HT1080 (cell line): ENCODE results near the gene ZNF565. TPM values are rescaled to one million over a fixed set of nuclear protein-coding genes. Genes with fewer than 3 reads are reported as not detected.
"Not testable (repeated sequence)": the region's sequence is repeated elsewhere in the genome, so short reads cannot be mapped to it uniquely, and the experiment has no call there.

Experiments
- DNase-seq: peaks from one replicate; pipeline ENCODE4 v3.0.0-alpha.2; 2015; ENCODE audit warnings: low read depth
- small RNA-seq: library from RNA; depleted of rRNA; stranded (forward); fragments of <200 nt; gene quantifications from one replicate; pipeline ENCODE3, GENCODE V24; 2014
- total RNA-seq: library from RNA; depleted of rRNA; stranded (reverse); fragments of >200 nt; shearing (Covaris generic); gene quantifications from 2 replicates; pipeline ENCODE4 v1.2.3, GENCODE V29; 2014; rRNA removed

The ZNF565 gene
- total RNA-seq, 1 experiment from 2014 or later: 2.2 TPM

DNA sequence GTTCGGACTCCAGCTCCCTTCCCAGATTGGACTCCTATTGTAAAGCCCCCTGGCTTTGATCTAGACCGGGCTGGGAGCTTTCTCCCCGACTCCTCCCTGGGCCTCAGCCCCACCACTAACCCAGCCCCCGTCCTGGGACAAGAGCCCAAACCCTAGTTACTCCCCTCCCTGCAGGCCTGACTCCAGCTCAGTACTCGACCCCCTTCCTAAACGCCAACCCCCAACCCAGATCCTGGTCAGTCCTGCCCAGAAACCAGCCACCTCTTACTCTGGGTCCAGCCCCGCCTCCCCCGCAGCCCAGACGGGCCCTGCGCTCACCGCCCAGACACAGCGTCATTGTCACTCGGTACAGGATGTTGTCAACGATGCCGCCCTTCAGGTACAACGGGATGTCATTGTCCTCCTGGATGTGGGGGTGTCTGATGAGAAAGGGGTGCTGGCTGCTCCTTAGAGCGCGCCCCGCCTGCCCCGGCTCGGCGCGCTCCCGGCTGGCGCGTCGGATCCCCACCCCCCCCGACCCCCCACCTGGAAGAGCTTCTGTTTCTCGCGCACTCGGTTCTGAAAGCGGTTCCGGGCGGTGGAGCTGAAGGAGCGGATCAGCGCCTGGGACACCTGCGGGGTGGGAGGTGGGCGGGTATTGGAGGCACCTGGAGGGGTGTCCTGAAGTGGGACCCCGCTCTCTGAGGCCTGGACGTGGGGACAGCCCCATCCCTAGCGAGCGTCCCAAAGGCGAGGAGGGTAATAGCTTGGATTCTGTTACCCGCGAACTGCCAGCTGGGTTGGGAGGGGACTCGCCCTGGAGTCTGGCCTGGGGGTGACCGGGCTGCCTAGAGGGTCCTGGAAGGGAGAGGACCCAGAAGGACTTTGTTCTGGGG lies 63.1 kb downstream of the ZNF565 start:
- no peak for DNase-seq

DNA sequence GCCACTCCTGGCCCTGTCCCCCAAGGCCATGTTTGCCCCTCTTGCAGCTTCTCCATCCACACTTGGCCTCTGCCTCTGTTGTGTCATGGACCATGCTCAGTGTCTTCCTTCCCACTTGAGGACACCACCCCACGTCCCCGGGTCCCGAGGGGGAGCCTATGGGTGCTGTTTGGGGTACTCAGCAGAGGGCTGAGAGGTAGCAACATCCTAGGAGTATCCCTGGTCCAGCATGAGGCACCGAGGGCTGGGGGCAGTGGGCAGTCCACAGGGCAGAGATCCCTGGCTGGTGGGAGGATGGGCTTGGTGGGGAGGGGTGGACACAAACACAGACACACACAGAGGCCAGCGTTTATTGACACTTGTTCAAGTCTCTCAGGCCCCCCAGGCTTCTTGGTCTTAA lies 63.9 kb downstream of the ZNF565 start:
- no peak for DNase-seq

DNA sequence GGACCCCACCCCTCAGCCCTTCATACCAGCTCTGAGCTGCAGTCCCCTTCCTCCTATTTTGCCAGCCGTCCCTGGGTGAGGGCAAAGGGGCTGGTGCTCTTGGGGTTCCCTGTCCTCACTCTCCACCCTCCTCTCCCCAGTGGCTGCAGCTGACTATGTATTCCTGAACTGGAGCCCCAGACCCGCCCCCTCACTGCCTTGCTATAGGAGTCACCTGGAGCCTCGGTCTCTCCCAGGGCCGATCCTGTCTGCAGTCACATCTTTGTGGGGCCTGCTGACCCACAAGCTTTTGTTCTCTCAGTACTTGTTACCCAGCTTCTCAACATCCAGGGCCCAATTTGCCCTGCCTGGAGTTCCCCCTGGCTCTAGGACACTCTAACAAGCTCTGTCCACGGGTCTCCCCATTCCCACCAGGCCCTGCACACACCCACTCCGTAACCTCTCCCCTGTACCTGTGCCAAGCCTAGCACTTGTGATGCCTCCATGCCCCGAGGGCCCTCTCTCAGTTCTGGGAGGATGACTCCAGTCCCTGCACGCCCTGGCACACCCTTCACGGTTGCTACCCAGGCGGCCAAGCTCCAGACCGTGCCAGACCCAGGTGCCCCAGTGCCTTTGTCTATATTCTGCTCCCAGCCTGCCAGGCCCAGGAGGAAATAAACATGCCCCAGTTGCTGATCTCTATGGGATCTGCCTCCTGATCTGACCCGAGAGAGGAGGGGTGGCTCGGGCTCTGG lies 64.6 kb downstream of the ZNF565 start:
- no peak for DNase-seq

DNA sequence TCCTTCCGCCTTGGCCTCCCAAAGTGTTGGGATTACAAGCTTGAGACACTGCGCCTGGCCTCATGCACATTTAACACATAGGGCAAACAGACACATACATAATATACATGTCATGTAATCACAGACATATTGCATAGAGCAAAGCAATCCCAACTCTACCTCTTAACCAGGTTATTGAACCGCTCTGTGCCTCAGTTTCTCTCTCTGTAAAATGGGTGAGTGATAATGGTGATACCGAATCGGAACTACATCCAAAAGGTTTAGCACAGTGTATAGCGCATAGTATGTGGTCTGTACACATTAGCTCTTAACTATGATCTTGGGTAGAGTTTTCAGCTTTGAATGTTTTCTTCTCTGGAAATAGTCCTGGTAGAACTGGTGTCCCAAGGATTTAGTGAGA lies 69.8 kb downstream of the ZNF565 start:
- DNase-seq: no peak

DNA sequence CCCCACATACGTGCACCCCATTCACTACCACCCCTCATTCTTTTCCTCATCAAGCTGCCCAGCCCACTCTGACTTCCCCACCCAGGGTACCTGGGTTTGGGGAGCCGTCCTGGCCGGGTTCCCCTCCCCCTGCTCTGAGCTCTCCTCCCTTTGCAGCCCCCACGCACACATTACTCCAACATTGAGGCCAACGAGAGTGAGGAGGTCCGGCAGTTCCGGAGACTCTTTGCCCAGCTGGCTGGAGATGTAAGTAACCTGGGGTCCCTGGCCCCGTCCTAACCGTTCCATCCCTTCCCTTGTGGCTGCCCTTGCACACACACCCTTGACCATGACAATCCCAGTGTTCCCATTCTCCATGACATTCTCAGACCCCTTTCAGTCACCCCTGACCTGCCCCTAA lies 72.0 kb downstream of the ZNF565 start:
- no peak for DNase-seq

DNA sequence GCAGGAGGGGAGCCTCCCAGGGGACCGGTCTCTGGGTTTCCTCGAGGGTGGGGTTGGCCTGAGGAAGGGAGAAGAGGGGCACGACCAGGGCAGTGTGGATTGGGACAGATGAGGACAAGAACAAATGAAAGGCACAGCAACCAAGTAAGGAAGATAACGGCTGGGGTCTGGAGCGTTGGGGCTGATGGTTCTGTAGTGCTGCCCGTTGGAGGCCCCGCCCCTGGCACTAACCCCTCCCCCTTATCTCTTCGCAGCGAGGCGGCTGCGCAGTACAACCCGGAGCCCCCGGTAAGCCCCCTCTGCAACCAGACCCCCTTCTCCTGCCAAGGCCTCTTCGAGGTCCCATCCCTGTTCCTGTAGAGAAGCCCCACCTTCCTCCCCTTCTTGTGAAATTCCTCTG lies 72.4 kb downstream of the ZNF565 start:
- no peak for DNase-seq

DNA sequence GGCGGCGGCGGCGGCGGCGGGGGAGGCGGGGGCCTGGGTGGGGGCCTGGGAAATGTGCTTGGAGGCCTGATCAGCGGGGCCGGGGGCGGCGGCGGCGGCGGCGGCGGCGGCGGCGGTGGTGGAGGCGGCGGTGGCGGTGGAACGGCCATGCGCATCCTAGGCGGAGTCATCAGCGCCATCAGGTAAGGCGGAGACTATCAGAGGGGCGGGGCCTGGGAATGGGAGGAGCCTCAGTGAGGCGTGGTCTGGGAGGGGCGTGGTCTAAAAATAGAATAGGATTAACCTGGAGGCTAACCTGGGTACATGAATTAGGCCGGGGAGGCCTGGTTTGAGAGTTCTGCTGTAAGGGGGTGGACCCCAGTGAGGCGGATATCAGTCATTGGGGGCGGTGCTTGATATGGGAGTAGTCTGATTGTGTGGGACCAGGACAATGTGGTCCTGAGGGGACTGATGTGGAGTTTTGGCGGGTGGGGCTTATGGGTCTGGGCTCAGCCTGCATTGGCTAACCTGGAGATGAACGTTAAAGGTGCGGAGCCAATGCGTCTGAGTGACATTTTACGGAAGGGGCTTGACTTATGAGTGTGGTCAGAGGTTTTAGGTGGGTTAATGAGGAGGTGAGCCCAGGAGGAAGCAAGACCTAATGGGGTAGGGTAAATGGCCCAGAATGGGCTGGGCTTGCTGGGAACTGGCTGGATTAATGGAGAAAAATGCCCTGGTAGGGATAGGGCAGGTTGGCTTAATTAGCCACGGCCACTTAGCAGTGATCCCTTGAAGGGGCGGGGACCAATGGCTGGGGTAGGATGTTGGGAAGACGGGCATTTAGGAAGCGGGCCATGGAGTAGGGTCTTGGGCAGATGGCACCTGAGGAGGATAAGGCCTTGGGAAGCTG lies 73.2 kb downstream of the ZNF565 start:
- peak; percentile 78 for DNase-seq

DNA sequence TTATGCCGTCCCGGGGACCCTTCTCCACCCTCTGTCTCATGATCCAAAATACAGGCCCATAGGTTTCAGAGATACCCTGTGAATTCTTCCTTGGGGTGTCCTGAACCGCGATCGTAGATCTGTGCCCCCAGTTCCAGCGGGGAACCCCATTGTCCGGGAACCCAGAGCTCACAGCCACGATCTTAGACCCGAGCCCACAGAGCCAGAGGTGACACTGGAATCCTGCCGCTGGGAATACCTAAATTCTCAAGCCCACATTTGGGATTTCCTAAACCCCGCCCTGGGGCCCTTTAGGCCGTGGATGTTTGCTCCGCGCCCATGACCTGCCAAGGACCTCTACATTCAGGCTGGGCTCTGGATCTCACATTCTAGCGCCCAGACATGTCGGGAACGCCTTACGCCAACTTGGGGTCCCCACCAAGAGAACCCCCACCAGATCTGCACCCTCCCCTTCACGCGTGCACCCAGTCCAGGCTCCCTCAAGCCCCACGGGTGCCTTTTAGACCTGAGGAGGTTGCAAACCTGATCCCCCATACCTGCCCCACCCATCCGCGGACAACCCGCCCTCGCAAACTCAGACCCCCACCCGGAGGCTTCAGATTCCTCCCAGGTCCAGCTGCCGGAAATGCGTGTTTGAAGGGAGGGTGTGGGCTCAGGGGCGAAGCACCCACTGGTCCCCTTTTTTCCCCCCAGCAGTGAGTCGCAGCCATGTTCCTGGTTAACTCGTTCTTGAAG lies 74.0 kb downstream of the ZNF565 start:
- DNase-seq: peak; percentile 46

DNA sequence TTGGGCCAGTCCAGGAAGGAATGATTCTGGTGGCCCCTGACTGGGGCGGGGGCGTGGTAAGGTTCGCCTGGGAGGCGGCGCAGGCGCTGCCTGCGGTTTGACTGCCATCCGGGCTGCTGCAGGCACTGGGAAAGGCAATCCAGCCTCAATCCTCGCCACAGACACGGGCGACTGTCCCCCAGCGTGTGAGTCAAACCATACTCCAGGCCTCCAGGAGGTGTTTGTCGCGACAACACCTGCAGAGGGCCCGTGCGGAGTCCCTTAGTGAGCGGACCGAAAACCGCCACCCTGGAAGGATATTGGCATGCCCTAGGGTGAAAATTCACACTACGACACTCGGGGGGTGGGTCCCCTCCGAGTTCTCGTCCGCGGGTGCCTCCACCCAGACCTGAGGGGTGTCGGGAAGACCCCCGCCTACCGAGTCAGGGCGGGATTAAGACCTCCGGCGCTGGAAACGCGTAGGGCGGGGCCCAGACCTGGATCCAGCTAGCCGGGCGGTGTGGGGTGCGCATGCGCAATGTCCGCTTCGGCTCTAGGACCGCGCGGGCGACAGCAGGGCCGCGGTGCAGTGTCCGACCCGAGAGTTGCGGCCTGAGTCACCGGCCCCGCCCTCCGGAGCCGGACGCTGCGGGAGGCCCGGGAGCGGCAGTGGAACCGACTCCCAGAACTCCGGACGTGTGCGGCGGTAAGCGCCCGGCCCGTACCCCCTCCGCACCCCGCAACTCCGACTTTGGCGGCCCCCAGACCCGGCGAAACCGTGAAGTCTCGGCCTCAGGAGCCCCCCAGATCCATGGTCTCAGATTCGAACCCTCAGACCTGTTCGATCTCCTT lies 74.8 kb downstream of the ZNF565 start, which contains the start of gene CAPNS1:
Gene CAPNS1, plus strand, starts transcription at position 594 of the 831 bp plus-strand sequence. CDS start 946 bp downstream, outside the sequence.
- DNase-seq: peak; percentile 94

DNA sequence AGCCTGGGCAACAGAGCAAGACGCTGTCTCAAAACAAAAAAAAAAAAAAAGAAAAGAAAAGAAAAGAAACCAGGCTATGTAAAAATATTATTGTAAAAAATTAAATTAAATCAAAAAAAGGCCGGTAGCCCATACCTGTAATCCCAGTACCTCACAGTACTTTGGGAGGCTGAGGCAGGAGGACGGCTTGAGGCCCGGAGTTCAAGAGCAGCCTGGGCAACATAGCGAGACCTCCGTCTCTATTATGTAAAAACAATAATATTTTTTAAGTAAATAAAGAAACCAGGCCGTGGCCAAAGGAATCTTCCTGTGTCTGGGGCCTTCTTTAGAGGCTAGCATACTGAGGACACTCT lies 75.4 kb downstream of the ZNF565 start:
- DNase-seq: no peak

DNA sequence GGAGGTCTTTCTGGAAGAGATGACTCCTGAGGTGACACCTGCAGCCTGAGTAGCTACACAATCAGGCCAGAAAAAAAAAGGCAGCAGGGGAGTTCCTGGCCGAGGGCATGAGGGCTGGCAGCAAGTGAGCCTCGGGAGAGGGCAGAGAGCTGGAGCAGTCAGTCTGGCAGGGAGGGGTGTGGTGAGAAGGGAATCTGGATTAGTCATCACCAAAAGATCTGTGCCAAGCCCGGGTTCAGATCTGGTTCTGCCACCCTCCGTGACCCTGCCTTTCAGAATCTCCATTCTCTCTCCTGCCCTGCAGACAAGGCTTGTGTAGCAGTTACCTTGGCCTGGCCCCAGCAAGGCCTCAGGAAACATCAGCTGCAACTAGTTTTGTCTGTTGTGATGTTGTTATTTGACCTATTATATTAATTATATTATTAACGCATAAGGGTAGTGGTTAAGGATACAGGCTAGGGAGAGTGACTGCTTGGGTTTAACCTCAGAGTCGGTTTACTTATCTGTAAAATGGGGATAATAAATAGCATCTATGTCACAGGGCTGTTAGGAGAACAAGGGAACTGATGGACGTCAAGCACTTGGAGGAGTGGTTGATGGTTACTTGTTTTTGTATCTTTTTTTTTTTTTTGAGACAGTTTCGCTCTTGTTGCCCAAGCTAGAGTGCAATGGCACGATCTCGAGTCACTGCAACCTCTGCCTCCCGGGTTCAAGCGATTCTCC lies 77.3 kb downstream of the ZNF565 start:
- peak; percentile 86 for DNase-seq

DNA sequence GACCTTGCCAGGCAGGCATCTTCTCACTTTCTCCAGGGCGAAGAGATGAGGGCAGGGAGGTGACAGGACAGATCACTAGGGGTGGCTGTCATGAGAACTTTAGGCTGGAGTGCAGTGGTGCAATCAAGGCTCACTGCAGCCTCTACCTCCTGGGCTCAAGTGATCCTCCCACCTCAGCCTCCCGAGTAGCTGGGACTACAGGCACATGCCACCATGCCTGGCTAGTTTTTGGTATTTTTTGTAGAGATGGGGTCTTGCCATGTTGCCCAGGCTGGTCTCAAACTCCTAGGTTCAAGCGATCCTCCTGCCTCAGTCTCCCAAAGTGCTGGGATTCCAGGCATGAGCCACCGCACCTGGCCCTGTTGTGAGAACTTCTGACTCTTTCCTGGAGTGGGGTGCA lies 79.6 kb downstream of the ZNF565 start:
- not testable (repeated sequence) for DNase-seq

Small RNA genes within 50 kb of the gene (small RNA-seq; reads per million reads assigned to genes)
- gene RF00019: not detected

Other genes starting within 250 kb of the ZNF565 start
- gene SDHAF1, start 219.5 kb downstream of the ZNF565 start, total RNA-seq: 18.0 and 22.9 TPM in 2 replicates
- gene SYNE4, start 205.9 kb downstream of the ZNF565 start, total RNA-seq: not detected in 2 replicates
- gene ALKBH6, start 200.5 kb downstream of the ZNF565 start, total RNA-seq: 13.9 and 15.3 TPM in 2 replicates
- gene CLIP3, start 181.8 kb downstream of the ZNF565 start, total RNA-seq: 0.45 TPM in 1 of 2 replicates, not detected in the other
- gene THAP8, start 160.4 kb downstream of the ZNF565 start, total RNA-seq: 2.4 and 2.6 TPM in 2 replicates
- gene WDR62, start 159.8 kb downstream of the ZNF565 start, total RNA-seq: 17.4 and 20.2 TPM in 2 replicates
- gene OVOL3, start 103.5 kb downstream of the ZNF565 start, total RNA-seq: not detected in 2 replicates
- gene POLR2I, start 99.8 kb downstream of the ZNF565 start, total RNA-seq: 124 and 135 TPM in 2 replicates
- 176 and 193 TPM in 2 replicates for gene TBCB, start 99.2 kb downstream of the ZNF565 start, total RNA-seq
- 391 and 431 TPM in 2 replicates for gene CAPNS1, start 74.6 kb downstream of the ZNF565 start, total RNA-seq
- gene COX7A1, start 62.2 kb downstream of the ZNF565 start, total RNA-seq: not detected in 2 replicates
- 78.2 and 94.5 TPM in 2 replicates for gene ZNF146, start 441 bp upstream of the ZNF565 start, total RNA-seq
- 0.98 and 1.3 TPM in 2 replicates for gene ZFP14, start 164.5 kb upstream of the ZNF565 start, total RNA-seq
- 1.9 and 2.6 TPM in 2 replicates for gene ZFP82, start 204.0 kb upstream of the ZNF565 start, total RNA-seq